HepG2 (cell line): ENCODE measurements around the gene TENT5A. TPM values are rescaled to one million over a fixed set of nuclear protein-coding genes. Genes with fewer than 3 reads are reported as not detected.
A peak's percentile ranks its signal among the peaks of the same experiment; 100 is the strongest.

Experiments
- ATAC-seq: fragments of 200-7000 bp; cut with Tn5 transposase; 3 replicates; pipeline ENCODE4 v1.9.1; 2020; ENCODE audit warnings: mild to moderate bottlenecking, moderate library complexity
- BruUV-seq: library from RNA; stranded (reverse); fragments of 400-500 nt; replicated peaks from 2 replicates; lab custom pipeline; 2021; lab: Mats Ljungman, UMichigan
- CTCF ChIA-PET: fragments of 300-600 bp; formaldehyde crosslinking; extraction: SDS; loops from one replicate; lab custom pipeline; 2021; ENCODE audit warnings: low total read pairs, inconsistent platforms, low intra/inter-chr PET ratio; lab: Yijun Ruan, JAX
- POLR2A ChIA-PET: fragments of 350-600 bp; sonication (Branson Sonifier 250); formaldehyde crosslinking; loops from one replicate; lab custom pipeline; 2020; ENCODE audit warnings: antibody characterized with exemption, inconsistent platforms; lab: Yijun Ruan, JAX
- DNase-seq: peaks from one replicate; pipeline ENCODE4 v3.0.0-alpha.2; 2015; ENCODE audit warnings: low spot score
- FAIRE-seq: peaks from 3 replicates; lab custom pipeline; 2011; peaks lifted over from hg19 to GRCh38; lab: Jason Lieb, UNC
- H2AFZ ChIP-seq: one replicate; pipeline ENCODE4 v1.6.1; 2011; ENCODE audit warnings: low read length, inconsistent platforms
- H3K27ac ChIP-seq: fragments of 300-600 bp; 3 replicates; pipeline ENCODE4 v1.8.0; 2011; ENCODE audit warnings: mixed run types, mild to moderate bottlenecking, mixed read lengths, low read length, inconsistent platforms; ENCODE audit not compliant: insufficient read depth; ENCODE audit errors: extremely low read length
- H3K27me3 ChIP-seq, 2 experiments: fragments of 200-600 bp in 1 of 2; 2 replicates in 1 of 2; 3 replicates in 1 of 2; pipeline versions ENCODE4 v1.6.0 to v1.8.0; 2011; ENCODE audit warnings: low read length in 2 of 2, mild to moderate bottlenecking in 2 of 2, moderate library complexity in 2 of 2, inconsistent platforms in 1 of 2; ENCODE audit not compliant: insufficient read depth in 2 of 2, control insufficient read depth in 1 of 2
- H3K36me3 ChIP-seq, 2 experiments: fragments of 200-600 bp in 1 of 2; replicated peaks in 1 of 2; 2 replicates in 1 of 2; 3 replicates in 1 of 2; pipeline versions ENCODE4 v1.5.1 to v1.8.0; 2011; ENCODE audit warnings: low read length in 2 of 2, inconsistent platforms in 1 of 2; ENCODE audit not compliant: insufficient read depth in 2 of 2, control insufficient read depth in 1 of 2
- H3K4me1 ChIP-seq: 2 replicates; pipeline ENCODE4 v1.5.1; 2012; ENCODE audit warnings: low read length, inconsistent platforms; ENCODE audit not compliant: insufficient read depth
- H3K4me2 ChIP-seq: 2 replicates; pipeline ENCODE4 v1.6.0; 2011; ENCODE audit warnings: low read depth, low read length, inconsistent platforms
- H3K4me3 ChIP-seq, 3 experiments: fragments of 200-600 bp in 1 of 3; sonication (generic), shearing (Covaris generic) in 1 of 3; replicated peaks in 1 of 3; 2 replicates each; pipeline ENCODE4 v1.5.1; 2011 to 2016; ENCODE audit warnings: low read length in 3 of 3, inconsistent platforms in 2 of 3, low read depth in 2 of 3, mild to moderate bottlenecking in 2 of 3, control low read depth in 1 of 3, mixed read lengths in 1 of 3; ENCODE audit not compliant: insufficient read depth in 1 of 3
- H3K79me2 ChIP-seq: one replicate; pipeline ENCODE4 v1.6.1; 2011; ENCODE audit warnings: low read length, inconsistent platforms; ENCODE audit not compliant: insufficient read depth
- H3K9ac ChIP-seq: 2 replicates; pipeline ENCODE4 v1.6.0; 2011; ENCODE audit warnings: mild to moderate bottlenecking, low read depth, low read length, inconsistent platforms; ENCODE audit not compliant: insufficient read depth
- H3K9me3 ChIP-seq: 2 replicates; pipeline ENCODE4 v1.5.1; 2012; ENCODE audit warnings: mild to moderate bottlenecking, low read length
- H4K20me1 ChIP-seq: 2 replicates; pipeline ENCODE4 v1.6.0; 2011; ENCODE audit warnings: inconsistent platforms, mild to moderate bottlenecking, low read length, moderate library complexity; ENCODE audit not compliant: insufficient read depth
- DMAP1 ChIP-seq: IDR thresholded peaks from 2 replicates; pipeline ENCODE4 v1.6.1; 2016
- GATAD2A ChIP-seq: IDR thresholded peaks from 2 replicates; pipeline ENCODE4 v1.6.1; 2016
- IRF2 ChIP-seq: IDR thresholded peaks from 2 replicates; pipeline ENCODE4 v1.6.1; 2018; ENCODE audit warnings: missing genetic modification reagents, missing compliant biosample characterization
- KLF6 ChIP-seq: IDR thresholded peaks from 2 replicates; pipeline ENCODE4 v1.8.0; 2016; ENCODE audit warnings: missing biosample characterization, missing genetic modification reagents
- RAD21 ChIP-seq: fragments of 450-650 bp; formaldehyde crosslinking; IDR thresholded peaks from 2 replicates; pipeline ENCODE4 v1.5.0; 2020; ENCODE audit warnings: mild to moderate bottlenecking
- ZFY ChIP-seq: sonication (generic); formaldehyde crosslinking; IDR thresholded peaks from 2 replicates; pipeline ENCODE4 v1.4.0; 2020; ENCODE audit warnings: missing genetic modification reagents
- ZNF33A ChIP-seq: sonication (generic); formaldehyde crosslinking; IDR thresholded peaks from 2 replicates; pipeline ENCODE4 v1.5.1; 2020; ENCODE audit warnings: missing genetic modification reagents, mild to moderate bottlenecking, moderate library complexity, borderline replicate concordance
- ZNF350 ChIP-seq: sonication (generic); formaldehyde crosslinking; IDR thresholded peaks from 2 replicates; pipeline ENCODE4 v1.4.0; 2020; ENCODE audit warnings: mild to moderate bottlenecking, low read depth, missing genetic modification reagents, borderline replicate concordance
- WGBS: methylation state at CpG from one replicate; pipeline ENCODE4 v1.1.6; 2017; ENCODE audit warnings: low lambda C conversion rate; 5-methylcytosine and 5-hydroxymethylcytosine counted together
- in situ Hi-C: cut with HindIII; loops from 2 replicates; pipeline ENCODE4 v1.10.0; 2017; ENCODE audit warnings: low pct_unique_long_range_greater_than_20kb; ENCODE audit not compliant: extremely low pct_ligation_motif_present
- intact Hi-C: fragments of 100-400 bp; cut with micrococcal nuclease; formaldehyde crosslinking; loops from one replicate; pipeline ENCODE4 v1.10.0; 2022; ENCODE audit not compliant: unreplicated experiment
- polyA plus RNA-seq, 8 experiments: library from polyadenylated mRNA; depleted of rRNA in 3 of 8; stranded (reverse) in 7 of 8; unstranded in 1 of 8; fragments of >200 nt; fragmentation: Illumina TruSeq in 4 of 8; extraction: Trizol in 4 of 8; gene quantifications; 2 replicates each; pipeline versions ENCODE4 v1.2.1 to v1.2.3, GENCODE V29; 2011 to 2016; ENCODE audit warnings: low read depth in 4 of 8, missing spikeins in 1 of 8, mixed read lengths in 1 of 8; ENCODE audit not compliant: insufficient read depth in 1 of 8
- total RNA-seq, 5 experiments: library from RNA; depleted of rRNA; stranded (reverse); fragments of >200 nt; fragmentation: Illumina TruSeq; extraction: Trizol; gene quantifications; 2 replicates each; pipeline ENCODE4 v1.2.3, GENCODE V29; 2016; ENCODE audit warnings: low read depth in 1 of 5
- TF ChIP-seq, protein P1 (sequence below), 2 experiments: sonication (generic) in 1 of 2; formaldehyde crosslinking in 1 of 2; IDR thresholded peaks; 2 replicates each; pipeline versions ENCODE4 v1.6.1 to v1.9.0; 2014 to 2022; ENCODE audit warnings: antibody characterized with exemption in 1 of 2, borderline replicate concordance in 1 of 2, inconsistent platforms in 1 of 2, low read depth in 1 of 2, missing genetic modification reagents in 1 of 2
- TF ChIP-seq, protein P2 (sequence below), 2 experiments: sonication (generic) in 1 of 2; formaldehyde crosslinking in 1 of 2; IDR thresholded peaks; 2 replicates each; pipeline versions ENCODE4 v1.4.0 to v1.6.1; 2018 to 2020; ENCODE audit warnings: missing genetic modification reagents in 2 of 2, borderline replicate concordance in 1 of 2, low read depth in 1 of 2, mild to moderate bottlenecking in 1 of 2, missing biosample characterization in 1 of 2

TENT5A gene
- total and polyA plus RNA-seq, 2 of the 13 experiments (the other 11 are each of a cell fraction or from before 2014, with no cell fraction given) = 8.0 to 13.8 TPM

DNA sequence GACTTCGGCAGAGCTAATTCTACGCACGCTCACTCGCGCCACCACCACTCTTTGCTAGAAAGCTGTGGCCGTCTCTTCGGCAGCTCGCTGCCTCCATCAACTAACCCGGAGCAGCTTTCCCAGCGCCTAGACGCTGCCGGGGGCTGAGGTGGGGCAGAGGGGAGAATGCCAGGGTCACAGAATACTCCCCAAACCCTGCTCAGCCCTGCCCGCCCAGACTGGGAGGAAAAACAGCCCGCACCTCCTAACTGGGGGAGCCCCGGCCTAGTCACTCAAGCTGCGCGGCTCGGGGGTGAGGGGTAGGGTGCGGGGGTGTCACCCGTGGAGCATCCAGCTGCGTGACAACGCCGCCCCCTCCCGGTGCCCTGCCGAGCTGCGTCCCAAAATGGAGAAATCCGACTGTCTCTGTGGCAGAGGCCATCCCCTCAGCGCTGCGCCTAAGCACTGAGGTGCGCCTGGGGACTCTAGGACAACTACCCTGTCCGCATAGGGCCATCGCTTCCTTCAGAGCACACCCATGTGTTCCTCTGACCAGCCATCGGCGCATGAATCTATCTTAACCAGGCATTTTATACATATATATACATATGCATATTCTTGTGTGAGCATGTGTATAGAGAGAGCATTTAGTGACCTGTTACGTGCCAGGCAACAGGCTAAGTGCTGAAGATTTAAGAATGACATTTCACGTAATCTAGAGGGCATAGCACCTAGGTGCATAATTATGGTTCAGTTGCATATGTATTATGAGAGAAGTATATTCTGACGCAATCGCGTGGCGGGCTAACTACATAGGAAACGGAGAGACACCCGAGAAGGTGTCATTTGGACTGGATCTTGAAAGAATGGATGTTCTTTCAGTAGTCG lies 1.5 kb upstream of the TENT5A start:
- intact Hi-C loops (loop anchor here (2.0 to 10.0 kb wide), 11 partner anchors 53 to 513 kb away; partner anchors contain the start of gene IBTK), in situ Hi-C loops (loop anchor here (5.0 kb wide), 1 partner anchor 243 kb away; no protein-coding TSS in a partner anchor)
- Histone ChIP-seq H3K36me3 (no peaks in the 10 kb centered on the region; a peak in 2 of 5 replicates), H3K27ac (peak overlapping the region; percentile 92), H4K20me1 (peaks cover 13% of the 10 kb centered on the region), H3K79me2 (peaks cover 28% of the 10 kb centered on the region), H3K4me3 (peak overlapping the region; percentile 79 to 91 (median 90)), H3K4me1 (peaks cover 45% of the 10 kb centered on the region), H3K9me3 (no peaks in the 10 kb centered on the region), H3K4me2 (peak overlapping the region; percentile 93), H3K27me3 (no peaks in the 10 kb centered on the region), H3K9ac (peak overlapping the region; percentile 76), H2AFZ (no peak overlapping the region)
- WGBS = 47% methylated on average over 25 of the region's 43 CpGs
- ATAC-seq = peak; percentile 18
- ChIA-PET CTCF (interaction anchor here (0.8 kb wide), 1 partner anchor 144 kb away, joined by 3 read pairs; no protein-coding TSS in a partner anchor), POLR2A (interaction anchor here (0.6 to 3.1 kb wide), 11 partner anchors 9 to 331 kb away, joined by 3 to 50 read pairs (median 8); no protein-coding TSS in a partner anchor)
- TSS peak; percentile 93 for BruUV-seq
- no peak for FAIRE-seq
- DNase-seq = peak; percentile 14
- TF ChIP-seq DMAP1 (peak; percentile 23; the same call in 1 of the 2 replicates), ZNF350 (CRISPR knock-in tag) (no peak; the same call in 1 of the 2 replicates), ZFY (CRISPR knock-in tag) (peak; percentile 47), KLF6 (CRISPR knock-in tag) (0 out of 2 replicates have a peak, but pooled peaks have one; percentile 47), ZNF33A (CRISPR knock-in tag) (peak; percentile 54; the same call in 1 of the 2 replicates), GATAD2A (CRISPR knock-in tag) (0 out of 2 replicates have a peak, but pooled peaks have one; percentile 13), RAD21 (peak; percentile 74), IRF2 (CRISPR knock-in tag) (0 out of 2 replicates have a peak, but pooled peaks have one; percentile 5)
- TF ChIP-seq, protein P1, sequence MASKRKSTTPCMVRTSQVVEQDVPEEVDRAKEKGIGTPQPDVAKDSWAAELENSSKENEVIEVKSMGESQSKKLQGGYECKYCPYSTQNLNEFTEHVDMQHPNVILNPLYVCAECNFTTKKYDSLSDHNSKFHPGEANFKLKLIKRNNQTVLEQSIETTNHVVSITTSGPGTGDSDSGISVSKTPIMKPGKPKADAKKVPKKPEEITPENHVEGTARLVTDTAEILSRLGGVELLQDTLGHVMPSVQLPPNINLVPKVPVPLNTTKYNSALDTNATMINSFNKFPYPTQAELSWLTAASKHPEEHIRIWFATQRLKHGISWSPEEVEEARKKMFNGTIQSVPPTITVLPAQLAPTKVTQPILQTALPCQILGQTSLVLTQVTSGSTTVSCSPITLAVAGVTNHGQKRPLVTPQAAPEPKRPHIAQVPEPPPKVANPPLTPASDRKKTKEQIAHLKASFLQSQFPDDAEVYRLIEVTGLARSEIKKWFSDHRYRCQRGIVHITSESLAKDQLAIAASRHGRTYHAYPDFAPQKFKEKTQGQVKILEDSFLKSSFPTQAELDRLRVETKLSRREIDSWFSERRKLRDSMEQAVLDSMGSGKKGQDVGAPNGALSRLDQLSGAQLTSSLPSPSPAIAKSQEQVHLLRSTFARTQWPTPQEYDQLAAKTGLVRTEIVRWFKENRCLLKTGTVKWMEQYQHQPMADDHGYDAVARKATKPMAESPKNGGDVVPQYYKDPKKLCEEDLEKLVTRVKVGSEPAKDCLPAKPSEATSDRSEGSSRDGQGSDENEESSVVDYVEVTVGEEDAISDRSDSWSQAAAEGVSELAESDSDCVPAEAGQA (IDR thresholded peaks at IDR 0.05; ENCODE audit: low read depth) = peak; percentile 58
- TF ChIP-seq, protein P1 (CRISPR knock-in tag; IDR thresholded peaks at IDR 0.05; ENCODE audit: borderline replicate concordance) = no peak
- TF ChIP-seq, protein P2, sequence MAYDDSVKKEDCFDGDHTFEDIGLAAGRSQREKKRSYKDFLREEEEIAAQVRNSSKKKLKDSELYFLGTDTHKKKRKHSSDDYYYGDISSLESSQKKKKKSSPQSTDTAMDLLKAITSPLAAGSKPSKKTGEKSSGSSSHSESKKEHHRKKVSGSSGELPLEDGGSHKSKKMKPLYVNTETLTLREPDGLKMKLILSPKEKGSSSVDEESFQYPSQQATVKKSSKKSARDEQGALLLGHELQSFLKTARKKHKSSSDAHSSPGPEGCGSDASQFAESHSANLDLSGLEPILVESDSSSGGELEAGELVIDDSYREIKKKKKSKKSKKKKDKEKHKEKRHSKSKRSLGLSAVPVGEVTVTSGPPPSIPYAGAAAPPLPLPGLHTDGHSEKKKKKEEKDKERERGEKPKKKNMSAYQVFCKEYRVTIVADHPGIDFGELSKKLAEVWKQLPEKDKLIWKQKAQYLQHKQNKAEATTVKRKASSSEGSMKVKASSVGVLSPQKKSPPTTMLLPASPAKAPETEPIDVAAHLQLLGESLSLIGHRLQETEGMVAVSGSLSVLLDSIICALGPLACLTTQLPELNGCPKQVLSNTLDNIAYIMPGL (CRISPR knock-in tag; IDR thresholded peaks at IDR 0.05; ENCODE audit: borderline replicate concordance in 1 of 2, low read depth in 1 of 2) = peak in 1 of 2 experiments; percentile 66; a peak in 1 of 4 replicates
